HT1080 (cell line): ENCODE data around the gene RAB24. TPM values are rescaled to one million over a fixed set of nuclear protein-coding genes. Genes with fewer than 3 reads are reported as not detected.
A peak's percentile ranks its signal among the peaks of the same experiment; 100 is the strongest.
"Not testable (repeated sequence)": the region's sequence is repeated elsewhere in the genome, so short reads cannot be mapped to it uniquely, and the experiment has no call there.

ENCODE experiments used
- DNase-seq: peaks from one replicate; pipeline ENCODE4 v3.0.0-alpha.2; 2015; ENCODE audit warnings: low read depth
- total RNA-seq: library from RNA; depleted of rRNA; stranded (reverse); fragments of >200 nt; shearing (Covaris generic); gene quantifications from 2 replicates; pipeline ENCODE4 v1.2.3, GENCODE V29; 2014

RAB24 gene
- total RNA-seq, 1 experiment from 2014 or later: 31.5 TPM

DNA sequence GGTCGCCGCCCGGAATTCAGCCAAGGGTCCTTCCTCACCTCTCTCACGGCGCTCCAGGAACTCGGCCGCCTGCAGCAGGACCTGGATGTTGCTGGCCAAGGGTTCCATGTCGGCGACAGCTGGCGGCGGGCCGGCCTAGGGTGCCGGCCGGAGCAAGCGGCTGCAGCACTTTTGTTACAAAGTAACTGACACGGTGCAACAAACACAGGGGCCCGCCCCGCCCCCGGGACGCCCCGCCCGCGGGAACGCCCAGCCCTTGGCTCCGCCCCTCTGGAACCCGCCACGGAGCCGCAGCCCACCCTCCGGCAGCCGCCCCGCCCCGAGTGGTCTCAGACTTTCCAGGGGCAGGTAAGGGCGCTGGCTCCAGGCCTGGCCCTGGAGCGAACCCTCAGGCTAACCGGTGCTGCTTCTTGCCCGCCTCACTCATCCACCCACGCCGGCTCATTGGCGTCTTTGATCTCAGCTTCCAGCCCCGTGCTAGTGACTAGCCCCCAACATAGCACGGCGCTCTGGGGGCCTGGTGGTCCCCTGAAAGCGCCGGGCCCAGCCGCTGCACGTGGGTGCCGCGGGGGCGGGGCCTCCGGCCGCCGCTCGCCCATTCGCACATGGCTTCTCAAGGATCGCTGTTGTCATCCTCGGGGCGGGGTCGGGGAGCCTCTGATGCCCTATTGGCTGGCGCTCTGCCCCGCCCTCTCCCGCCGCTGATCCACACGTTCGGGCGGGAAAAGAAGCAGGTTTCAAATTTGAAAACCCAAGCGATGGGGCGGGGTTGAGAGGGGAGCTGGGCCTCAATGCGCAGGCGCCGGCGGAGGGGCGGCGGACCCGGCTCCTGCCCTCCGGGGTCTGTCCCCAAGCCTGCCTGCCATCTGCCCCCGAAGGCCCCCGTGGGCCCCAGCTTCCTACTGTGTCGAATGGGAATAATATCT is 8.5 kb upstream of the RAB24 start, which contains the start of gene MXD3:
TSS of gene MXD3 (minus strand) at position 176 of the 926 bp plus-strand sequence. CDS start at position 108, 68 bp downstream.
- peak; percentile 97 for DNase-seq

DNA sequence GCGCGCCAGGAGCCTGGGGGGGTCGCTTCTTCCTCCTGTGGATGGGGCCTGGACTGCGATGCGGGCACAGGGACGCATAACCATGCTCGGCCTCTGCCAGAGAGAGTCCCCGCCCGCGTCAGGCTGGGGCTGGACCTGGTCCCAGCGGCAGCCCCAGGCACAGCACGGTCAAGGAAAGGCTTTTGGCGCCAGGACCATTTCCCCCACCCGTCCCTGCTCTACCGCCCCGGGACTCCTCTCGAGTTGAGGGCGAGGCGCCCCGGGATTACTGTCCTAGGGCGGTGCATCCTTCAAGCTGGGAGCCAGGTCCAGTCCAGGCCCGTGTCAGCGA is 7.8 kb upstream of the RAB24 start:
- DNase-seq: no peak

DNA sequence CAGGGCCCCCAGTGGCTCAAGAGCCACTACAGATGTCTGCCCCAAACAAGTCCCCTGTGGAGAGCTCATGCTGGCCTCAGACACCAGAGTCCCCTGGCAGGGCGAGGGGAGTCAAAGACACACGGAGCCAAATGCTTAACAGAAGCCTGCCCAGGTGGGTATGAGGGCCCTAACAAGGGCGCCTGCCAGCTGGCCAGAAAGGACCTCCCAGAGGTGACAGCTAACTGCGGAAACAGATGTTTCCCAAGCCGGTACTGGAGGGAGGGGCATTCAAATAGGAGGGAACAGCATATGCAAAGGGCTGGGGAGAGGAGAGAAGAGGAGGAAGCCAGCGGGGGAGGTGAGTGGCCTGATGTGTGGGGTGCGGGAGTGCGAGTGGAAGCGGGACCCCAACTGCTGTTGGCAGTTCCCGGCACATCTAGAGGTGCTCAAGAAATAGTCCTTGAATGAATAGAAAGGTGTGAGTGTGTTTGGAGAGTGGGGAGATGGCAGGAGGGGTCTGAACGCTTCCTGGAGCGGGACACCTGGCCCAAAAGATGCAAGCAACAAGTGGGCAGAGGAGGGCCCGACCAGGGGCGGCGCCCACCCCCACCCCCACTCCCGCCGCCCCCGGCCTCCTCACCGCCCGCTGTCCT is 7.4 kb upstream of the RAB24 start:
- DNase-seq: peak; percentile 36

DNA sequence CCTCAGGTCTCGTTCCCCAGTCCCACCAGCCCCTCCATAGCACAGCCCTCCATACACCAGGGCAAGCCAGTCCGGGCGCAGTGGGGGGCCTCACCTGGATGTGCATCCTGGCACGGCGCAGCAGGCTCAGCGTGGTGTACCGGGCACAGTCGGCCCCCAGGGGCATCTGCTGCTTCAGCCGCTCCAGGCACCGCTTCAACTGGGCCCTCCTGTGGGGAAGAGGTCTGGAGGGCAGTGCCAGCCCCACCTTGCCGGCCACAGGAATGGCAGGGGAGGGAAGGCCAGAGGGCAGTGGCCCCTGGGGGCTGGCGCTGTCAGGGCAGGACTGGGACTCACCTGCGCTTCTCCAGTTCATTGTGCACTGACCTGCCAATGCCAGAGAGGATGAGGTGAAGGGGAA is 6.8 kb upstream of the RAB24 start:
- no peak for DNase-seq

DNA sequence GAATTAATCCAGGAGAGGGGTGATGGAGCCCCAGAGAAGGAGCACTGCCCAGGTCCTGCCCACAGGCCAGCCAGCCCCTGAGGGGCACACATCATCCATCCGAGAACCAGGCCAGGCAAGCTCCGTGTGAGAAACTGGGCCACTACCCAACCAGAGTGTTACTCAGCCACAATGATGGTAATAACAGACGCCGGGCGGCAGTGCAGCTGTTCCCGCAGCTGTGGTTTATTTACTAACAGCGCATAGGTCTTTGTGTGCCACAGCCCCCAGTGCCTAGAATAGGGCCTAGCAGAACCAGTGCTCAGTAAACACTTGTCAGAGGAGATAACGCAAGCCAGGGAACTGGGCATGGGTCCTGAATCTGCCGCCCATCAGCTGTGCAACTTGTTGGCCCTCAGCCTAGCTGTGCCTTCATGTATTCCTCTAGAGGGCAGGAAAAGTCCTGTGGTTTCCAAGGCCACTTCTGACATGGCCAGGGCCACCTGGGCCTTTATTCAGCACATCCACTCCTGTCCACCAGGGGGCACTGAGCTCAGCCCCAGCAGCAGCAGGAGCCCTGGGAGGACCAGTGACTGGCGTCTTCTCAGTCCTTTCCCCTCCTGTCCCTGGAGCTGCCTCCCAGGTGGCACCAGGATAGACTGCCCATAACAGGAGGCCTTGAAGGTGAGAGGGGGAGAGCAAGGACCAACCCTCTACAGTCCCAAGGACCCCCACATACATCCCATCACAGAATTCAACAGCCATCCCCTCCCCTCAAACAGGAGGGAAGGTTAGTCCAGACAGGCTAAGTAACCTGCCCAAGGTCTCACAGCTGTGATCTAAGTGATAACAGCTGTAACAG is 6.1 kb upstream of the RAB24 start:
- peak; percentile 88 for DNase-seq

DNA sequence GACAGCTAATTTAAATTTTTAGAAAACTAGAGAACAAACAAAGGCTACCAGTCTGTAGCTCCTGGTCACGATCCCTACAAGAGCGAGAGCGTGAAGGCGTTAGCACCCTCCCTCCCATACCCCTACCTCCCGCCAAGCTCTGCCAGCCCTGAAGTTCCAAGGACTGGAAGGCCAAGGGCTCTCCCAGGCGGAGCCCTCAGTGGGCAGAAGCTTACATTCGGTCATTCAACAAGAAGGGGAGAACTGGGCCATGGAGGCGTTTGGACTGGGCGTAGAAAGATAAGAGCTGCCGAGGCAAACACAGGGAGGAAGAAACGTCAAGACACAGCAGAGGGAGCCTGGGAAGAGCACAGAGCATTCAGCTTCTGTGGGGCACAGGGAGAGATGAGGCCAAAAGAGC is 5.2 kb upstream of the RAB24 start:
- DNase-seq: no peak

DNA sequence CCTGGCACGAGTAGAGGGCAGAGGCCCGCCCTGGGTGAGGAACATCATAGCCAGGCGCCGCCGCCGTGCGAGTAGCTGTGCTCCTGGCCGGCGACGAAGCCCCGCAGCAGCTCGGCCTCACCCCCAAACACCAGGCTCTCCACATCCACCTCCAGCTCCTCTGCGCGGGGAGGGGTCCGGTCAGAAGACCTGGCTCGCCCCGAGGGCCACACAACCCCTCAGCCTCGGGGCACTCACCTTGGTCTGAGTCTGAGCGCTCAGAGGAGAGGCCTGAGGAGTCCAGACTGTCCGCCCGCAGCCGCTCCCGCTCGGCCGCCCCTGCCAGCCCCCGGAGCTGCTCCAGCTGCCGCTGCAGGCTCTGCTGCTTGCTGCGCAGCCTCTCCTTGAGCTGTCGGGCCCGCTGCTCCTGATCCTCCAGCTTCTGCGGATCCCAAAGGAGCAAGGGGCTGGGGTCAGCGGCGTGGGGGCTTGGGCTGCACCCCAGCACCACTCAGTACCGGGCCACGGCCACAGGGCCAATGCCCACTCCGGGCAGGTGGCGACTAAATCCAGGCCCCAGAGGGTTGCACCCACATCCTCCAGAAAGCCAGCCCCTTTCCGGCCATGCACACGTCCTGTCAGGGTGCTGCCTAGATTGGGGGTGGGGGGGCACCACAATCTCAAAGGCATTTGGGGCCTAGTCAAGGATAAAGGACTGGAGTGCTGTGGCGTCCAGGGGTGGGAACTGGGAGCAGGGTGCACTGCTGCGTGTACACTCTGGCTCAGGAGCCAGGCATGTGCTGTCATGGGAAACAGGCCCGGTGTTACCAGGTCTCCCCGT is 4.2 kb upstream of the RAB24 start:
- no peak for DNase-seq

DNA sequence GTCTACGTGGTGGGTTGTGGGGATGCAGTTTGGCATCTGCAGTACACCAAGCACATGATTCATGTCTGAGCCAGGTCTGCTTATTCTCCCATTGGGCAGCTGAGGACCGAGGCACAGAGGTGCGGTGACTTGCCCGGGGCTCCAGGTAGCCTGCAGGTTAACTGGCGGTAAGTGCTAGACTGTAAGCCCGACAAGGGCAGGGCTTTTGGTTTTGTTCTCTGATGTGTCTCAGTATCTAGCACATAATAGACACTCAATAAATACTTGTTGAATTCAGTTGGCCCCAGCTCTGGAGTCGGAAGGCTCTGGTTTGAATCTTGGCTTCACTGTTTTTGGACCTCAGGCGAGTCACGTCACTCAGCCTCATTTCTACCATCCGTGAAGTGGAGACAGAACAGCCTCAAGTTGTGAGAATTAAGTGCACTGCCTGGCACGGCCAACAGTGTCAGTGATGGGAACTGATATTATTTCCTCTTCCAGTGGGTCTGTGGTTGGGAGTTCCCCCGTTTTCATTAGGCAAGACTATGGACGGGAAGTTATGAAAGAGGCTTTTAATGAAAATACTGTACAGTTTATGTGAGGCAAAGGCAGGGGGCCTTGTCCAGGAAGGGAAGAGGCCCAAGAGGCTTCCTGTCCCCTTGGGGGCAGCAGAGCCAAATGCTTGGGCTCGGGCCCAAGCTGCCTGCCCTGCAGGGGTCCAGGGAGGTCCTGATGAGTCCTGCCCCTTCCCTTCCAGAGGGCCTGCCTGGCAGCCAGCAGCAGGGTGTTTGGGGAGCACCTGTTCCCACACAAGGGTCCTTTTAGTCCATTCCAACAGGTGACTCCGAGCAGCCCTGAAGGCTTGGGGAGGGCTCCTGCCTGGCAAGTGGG is 3.4 kb upstream of the RAB24 start:
- peak; percentile 29 for DNase-seq

DNA sequence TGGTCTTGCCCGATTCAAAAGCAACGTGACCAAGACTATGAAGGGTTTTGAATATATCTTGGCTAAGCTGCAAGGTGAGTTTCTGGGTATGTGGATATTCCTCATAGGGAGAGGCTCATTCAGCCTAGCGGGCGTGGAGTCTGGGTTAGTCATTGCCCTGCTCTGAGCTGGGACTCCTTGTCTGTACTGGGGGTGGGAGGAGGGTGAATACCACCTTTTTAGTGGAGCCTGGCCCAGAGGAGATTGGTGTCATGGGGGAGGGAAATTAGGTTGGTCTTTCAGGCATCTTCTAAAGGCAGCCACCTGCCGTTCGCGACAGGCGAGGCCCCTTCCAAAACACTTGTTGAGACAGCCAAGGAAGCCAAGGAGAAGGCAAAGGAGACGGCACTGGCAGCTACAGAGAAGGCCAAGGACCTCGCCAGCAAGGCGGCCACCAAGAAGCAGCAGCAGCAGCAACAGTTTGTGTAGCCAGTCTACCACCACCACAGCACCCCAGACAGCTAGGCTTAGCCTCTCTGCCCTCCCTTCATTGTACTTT is 2.7 kb upstream of the RAB24 start:
- not testable (repeated sequence) for DNase-seq

DNA sequence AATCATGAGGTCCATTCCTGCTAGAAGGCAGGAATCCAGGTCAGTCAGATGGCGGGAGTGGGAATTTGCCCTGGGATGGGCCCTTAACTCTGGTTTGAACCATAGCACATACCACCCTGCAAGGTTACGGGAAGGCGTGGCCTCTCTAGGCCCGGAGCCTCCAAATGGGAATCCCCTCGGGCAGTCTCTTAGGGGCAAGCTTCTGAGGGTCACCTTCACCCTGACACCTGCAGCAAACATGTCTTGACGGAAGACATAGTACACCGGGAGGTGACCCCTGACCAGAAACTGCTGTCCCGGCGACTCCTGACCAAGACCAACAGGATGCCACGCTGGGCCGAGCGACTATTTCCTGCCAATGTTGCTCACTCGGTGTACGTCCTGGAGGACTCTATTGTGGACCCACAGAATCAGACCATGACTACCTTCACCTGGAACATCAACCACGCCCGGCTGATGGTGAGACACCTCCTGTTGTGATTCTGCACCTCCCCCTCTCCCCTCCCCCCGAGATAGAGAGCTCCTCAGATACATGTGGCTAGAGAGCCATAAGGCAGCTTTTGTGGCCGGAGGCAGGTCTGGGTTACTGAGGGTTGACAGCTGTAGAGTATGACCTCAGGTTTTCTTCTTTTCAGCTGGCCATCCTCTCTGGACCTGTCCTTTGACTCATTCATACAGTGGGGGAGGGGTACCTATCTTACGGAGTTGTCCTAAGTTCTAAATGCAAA is 1.0 kb upstream of the RAB24 start:
- peak; percentile 43 for DNase-seq

DNA sequence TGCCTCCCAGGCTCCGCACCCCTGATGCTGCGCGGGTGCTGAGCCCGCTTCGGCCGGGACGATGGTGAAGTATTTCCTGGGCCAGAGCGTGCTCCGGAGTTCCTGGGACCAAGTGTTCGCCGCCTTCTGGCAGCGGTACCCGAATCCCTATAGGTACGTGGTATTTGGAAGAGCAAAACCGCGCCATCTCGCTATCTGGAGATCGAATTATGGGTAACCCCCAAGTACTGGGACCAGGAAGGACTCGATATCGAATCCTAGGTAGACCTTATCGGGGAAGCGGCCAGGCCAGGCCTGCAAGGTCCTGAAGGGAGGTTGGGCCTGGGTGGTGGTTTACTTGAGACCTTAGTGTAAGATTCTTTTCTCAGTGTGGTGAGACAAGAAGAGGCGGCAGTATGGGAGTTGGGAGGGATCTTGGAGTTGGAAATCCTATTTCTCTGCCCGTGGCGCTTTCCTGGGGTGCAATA is 439 bp upstream of the RAB24 start:
- DNase-seq: no peak

DNA sequence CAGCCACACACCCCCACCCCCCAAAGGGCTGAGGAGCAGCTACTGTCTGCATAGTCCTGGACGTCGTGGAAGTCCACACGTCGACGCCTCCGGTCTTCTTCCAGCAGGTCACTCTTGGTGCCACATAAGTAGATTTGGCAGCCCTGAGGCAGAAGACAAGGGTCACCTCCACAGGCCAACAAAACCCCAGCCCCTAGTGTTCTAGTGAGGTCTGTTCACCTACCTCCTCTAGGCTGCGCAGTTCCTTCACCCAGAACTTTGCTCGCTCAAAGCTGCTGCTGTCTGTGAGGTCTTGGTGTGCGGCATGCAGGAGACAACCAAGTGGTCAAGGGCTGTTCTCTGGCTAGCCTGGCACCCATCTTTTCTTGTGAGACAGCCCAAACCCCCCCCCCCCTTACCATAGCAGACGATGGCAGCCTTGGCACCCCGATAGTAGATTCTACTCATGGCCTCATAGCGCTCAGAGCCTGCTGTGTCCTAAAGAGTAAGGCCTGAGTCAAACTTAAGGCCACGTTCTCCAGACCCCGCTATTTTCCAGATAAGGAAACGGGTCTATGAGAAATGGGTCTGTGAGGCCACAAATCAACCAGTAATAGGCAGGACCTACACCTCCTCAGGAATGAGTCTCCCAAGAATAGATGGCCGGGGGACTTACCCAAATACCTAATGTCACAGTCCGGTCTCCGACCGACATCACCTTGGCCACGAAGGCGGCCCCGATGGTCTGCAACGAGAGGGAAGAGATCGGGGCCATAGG is 987 bp downstream of the RAB24 start:
- no peak for DNase-seq

DNA sequence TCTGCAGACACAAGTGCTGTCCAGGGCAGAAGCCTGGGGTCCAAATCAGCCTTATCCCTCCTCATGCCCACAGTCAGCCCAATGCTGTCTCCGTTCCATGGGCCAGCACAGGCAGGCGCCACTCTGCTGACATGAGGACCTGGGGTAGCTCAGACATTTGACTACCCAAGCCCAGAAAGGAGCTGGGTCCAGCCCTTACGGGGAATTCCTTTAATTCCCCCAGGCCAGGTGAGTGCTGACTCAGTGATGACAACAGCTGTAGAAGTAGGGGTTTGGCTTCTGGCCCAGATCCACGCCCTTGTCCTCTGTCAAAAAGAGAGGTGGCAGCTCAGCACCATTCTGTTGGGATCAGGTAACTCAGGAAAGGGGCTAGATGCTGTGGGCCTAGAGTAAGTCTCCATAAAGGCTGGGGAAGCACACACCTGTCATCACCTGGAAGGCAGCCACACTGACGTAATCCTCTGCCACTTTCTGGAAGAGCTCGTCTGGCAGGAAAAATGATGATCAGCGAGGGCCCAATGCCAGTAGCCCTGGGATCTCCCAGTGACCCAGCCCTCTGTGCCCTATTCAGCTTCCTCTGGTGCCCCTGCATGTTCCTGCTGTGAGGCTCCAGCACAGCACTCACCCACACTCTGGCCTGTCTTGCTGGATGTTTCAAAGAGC is 1.9 kb downstream of the RAB24 start:
- no peak for DNase-seq

DNA sequence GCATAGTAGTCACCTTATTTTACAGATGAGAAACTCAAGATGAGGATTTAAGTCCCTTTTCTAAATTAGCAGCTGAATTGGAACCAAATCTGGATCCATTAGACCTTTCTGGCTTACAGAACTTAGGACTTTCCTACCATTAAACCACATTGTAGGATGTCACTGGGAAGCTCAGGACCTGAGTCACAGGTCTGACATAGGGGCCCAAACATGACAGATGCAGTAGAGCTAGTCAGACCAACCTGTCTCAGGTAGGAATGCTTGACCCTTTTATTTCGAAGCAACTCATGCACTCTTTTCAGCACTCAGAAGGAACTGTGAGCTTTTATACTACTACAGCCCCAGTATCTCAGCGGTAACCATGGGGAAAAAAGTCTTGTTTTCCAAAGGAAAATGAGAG is 2.6 kb downstream of the RAB24 start:
- no peak for DNase-seq

DNA sequence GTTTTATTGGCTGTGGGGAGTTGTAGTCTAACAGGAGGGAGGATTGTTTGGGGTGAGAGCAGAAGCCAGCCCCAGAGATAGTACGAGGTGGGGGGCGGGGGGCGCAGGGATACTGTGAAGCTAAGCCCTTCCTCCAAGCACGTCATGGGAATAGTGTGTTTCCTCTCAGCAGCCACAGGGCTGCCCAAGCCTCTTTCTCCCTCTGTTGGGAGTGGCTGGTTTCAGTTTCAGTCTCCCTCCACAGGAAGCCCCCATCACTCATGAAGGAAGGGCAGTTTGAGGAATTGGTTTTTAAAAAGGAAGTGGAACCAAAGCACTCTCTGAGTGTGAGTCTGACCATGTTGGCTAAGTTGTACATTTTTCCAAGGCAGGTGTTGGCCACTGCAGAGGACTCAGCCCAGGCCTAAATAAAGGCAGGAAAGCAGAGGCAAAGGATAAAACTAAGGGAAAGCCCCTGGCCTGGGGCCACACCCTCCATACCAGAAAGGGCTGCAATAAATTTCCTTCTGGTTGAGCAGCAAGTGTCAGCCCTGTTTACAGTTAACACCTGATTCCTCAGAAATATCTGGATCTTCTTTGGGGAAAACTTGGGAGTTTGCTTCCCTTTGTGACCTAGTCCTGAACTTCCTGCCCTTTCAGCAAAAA is 3.2 kb downstream of the RAB24 start:
- DNase-seq: peak; percentile 86

DNA sequence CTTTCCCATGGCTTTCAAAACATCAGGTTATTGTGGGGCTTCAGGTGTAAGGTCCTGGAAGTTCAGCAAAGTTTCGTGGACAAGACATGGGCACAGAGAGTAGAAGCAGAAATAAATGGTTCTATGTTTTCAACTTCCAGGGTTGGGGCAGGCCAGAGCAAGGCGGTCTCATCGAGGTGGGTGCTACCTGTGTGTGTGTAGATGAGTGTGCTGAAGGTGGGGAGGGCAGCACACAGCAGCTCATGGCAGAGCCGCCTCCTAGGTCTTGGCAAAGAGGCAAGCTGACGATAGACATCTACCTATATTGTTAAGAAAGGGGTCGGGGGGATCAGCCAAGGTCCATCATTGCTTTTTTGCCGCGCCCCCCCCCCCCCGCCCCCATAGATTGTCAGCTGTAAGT is 3.8 kb downstream of the RAB24 start:
- no peak for DNase-seq

DNA sequence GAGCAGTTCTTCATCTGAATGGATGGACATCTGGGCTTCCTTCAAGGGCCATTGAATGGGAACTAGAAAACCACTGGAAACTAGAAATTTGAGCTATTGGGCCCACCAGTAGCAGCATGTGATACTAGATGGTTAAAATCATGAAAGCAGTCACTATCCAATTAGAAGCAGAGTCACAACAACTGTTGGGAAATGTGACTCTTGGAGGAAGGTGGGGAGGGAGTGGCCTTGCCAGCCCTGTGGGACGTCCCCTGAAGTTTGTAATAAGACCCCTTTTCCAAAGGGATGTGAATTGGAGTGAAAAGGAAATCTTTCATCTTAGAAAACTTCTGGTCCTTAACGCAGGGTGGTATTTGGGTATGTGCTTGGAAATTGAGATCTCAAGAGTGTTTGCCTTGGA is 5.6 kb downstream of the RAB24 start:
- no peak for DNase-seq
